OCI-LY1 (cell line): ENCODE data around the gene ARL6IP5.

Experiments
- H2AFZ ChIP-seq: fragments of 200-600 bp; sonication (generic), shearing (Covaris generic); 2 replicates; pipeline ENCODE4 v1.6.0; 2014; ENCODE audit warnings: antibody characterized with exemption, mild to moderate bottlenecking, low read length
- H3F3A ChIP-seq: fragments of 200-600 bp; sonication (generic), shearing (Covaris generic); 2 replicates; pipeline ENCODE4 v1.6.0; 2014; ENCODE audit warnings: mild to moderate bottlenecking, antibody characterized with exemption, low read length, moderate library complexity; ENCODE audit not compliant: insufficient read depth
- H3K27ac ChIP-seq: fragments of 200-600 bp; sonication (generic); 2 replicates; pipeline ENCODE4 v1.5.1; 2014; ENCODE audit warnings: low read length, mixed run types, mild to moderate bottlenecking, low read depth; ENCODE audit not compliant: poor library complexity, severe bottlenecking
- H3K27me3 ChIP-seq: fragments of 200-600 bp; sonication (generic); 2 replicates; pipeline ENCODE4 v1.6.0; 2014; ENCODE audit warnings: antibody characterized with exemption, mild to moderate bottlenecking, low read length, moderate library complexity; ENCODE audit not compliant: insufficient read depth
- H3K36me3 ChIP-seq: fragments of 200-600 bp; sonication (generic); 2 replicates; pipeline ENCODE4 v1.6.1; 2014; ENCODE audit warnings: mild to moderate bottlenecking, antibody characterized with exemption, low read length, moderate library complexity, mixed read lengths; ENCODE audit not compliant: insufficient read depth
- H3K4me1 ChIP-seq: fragments of 200-600 bp; sonication (generic); 2 replicates; pipeline ENCODE4 v1.5.1; 2014; ENCODE audit warnings: mild to moderate bottlenecking, low read length, moderate library complexity; ENCODE audit not compliant: insufficient read depth, severe bottlenecking
- H3K4me2 ChIP-seq: fragments of 200-600 bp; sonication (generic), shearing (Covaris generic); 2 replicates; pipeline ENCODE4 v1.6.1; 2014; ENCODE audit warnings: low read length
- H3K4me3 ChIP-seq: fragments of 200-600 bp; sonication (generic); 2 replicates; pipeline ENCODE4 v1.5.1; 2014; ENCODE audit warnings: low read length, low read depth, mild to moderate bottlenecking, mixed read lengths; ENCODE audit not compliant: poor library complexity, severe bottlenecking
- H3K79me2 ChIP-seq: fragments of 200-600 bp; shearing (Covaris generic); 2 replicates; pipeline ENCODE4 v1.6.1; 2016; ENCODE audit warnings: mixed run types, low read length, mixed read lengths; ENCODE audit not compliant: insufficient read depth
- H3K9ac ChIP-seq: fragments of 200-600 bp; sonication (generic), shearing (Covaris generic); 2 replicates; pipeline ENCODE4 v1.6.1; 2014; ENCODE audit warnings: mild to moderate bottlenecking, low read length, mixed read lengths
- H3K9me2 ChIP-seq: fragments of 200-600 bp; sonication (generic), shearing (Covaris generic); 2 replicates; pipeline ENCODE4 v1.6.1; 2014; ENCODE audit warnings: low read depth, mild to moderate bottlenecking, low read length, mixed read lengths
- H3K9me3 ChIP-seq: fragments of 200-600 bp; shearing (Covaris generic); 2 replicates; pipeline ENCODE4 v1.6.1; 2014; ENCODE audit warnings: low read length, mixed read lengths
- H4K20me1 ChIP-seq: fragments of 200-600 bp; sonication (generic), shearing (Covaris generic); 2 replicates; pipeline ENCODE4 v1.6.0; 2016; ENCODE audit warnings: mild to moderate bottlenecking, low read length; ENCODE audit not compliant: insufficient read depth
- CTCF ChIP-seq: fragments of 200-600 bp; sonication (generic), shearing (Covaris generic); IDR thresholded peaks from 2 replicates; pipeline ENCODE4 v1.5.1; 2017; ENCODE audit warnings: mild to moderate bottlenecking, antibody characterized with exemption, low read length, moderate library complexity, mixed read lengths
- EZH2 ChIP-seq: fragments of 200-600 bp; sonication (generic), shearing (Covaris generic); IDR thresholded peaks from 2 replicates; pipeline ENCODE4 v1.8.0; 2017; ENCODE audit warnings: borderline replicate concordance, mixed run types, mild to moderate bottlenecking, antibody characterized with exemption, low read length, moderate library complexity, mixed read lengths

ARL6IP5 gene

DNA sequence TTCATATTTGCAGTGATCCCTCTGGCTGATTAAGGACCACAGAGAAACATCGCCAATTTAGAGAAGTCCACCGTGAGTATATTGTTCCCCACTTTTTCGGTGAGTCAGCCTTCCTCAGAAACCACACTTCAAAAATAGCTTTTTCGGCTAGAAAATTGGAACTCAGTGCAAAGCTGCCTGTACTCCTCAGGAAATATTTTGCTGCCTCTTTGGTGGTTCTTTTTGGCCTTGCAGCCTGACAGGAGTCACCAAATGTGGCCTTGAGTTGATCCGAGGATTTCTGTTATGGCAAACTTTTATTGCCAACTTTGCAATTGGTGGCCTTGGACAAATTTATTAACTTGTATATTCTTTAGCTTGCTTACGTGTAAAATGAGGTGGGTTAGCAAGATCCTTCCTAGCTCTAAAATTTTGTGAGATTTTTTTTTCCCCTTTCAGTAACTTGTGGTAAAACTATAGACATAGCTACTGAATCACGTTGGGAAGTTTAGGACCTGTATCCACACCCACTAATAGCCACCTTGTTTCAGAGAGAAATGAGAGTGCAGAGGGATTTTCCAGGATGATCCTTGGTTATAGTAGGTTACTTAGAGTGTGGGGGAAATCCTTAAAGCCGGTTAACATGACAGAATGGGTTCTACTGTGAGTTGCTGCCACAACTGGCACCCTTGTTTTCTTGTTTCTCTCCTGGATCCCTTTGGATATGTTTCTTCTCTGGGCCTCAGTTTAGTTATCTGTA is 9.9 kb downstream of the ARL6IP5 start:
- Histone ChIP-seq H3F3A (no peaks in the 10 kb centered on the region), H3K36me3 (no peaks in the 10 kb centered on the region), H2AFZ (no peak overlapping the region), H3K9ac (no peak overlapping the region), H3K27ac (no peak overlapping the region), H3K4me2 (no peak overlapping the region), H4K20me1 (no peaks in the 10 kb centered on the region), H3K4me1 (peaks cover 26% of the 10 kb centered on the region), H3K4me3 (no peak overlapping the region), H3K9me2 (no peaks in the 10 kb centered on the region), H3K9me3 (no peaks in the 10 kb centered on the region), H3K79me2 (no peaks in the 10 kb centered on the region), H3K27me3 (no peaks in the 10 kb centered on the region)
- no peak for TF ChIP-seq EZH2
- no peak for TF ChIP-seq CTCF

DNA sequence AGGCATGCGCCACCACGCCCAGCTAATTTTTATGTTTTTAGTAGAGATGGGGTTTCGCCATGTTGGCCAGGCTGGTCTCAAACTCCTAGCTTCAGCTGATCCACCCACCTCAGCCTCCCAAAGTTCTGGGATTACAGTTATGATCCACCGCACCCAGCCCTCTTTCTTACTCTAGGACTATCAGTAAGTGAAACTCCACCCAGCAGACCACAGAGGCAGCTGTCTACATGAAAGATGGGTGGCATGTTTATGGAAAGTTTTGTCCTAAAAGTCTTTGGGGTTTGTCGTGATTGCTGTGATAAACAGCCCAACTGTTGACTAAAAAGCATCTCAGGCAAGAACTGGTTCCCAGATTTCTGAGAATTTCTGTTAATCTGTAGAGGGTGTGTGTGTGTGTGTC is 10.9 kb downstream of the ARL6IP5 start:
- no peaks in the 10 kb centered on the region for H3K36me3 ChIP-seq
- no peak overlapping the region for H3K9ac ChIP-seq
- H3K4me3 ChIP-seq: no peak overlapping the region
- no peak overlapping the region for H2AFZ ChIP-seq
- no peaks in the 10 kb centered on the region for H3K27me3 ChIP-seq
- peaks cover 23% of the 10 kb centered on the region for H3K4me1 ChIP-seq
- TF ChIP-seq EZH2 (no peak), CTCF (no peak)
- H3K9me3 ChIP-seq: no peaks in the 10 kb centered on the region
- H3K4me2 ChIP-seq: no peak overlapping the region
- H3K9me2 ChIP-seq: no peaks in the 10 kb centered on the region
- H3K79me2 ChIP-seq: no peaks in the 10 kb centered on the region
- no peak overlapping the region for H3K27ac ChIP-seq
- H3F3A ChIP-seq: no peaks in the 10 kb centered on the region
- no peaks in the 10 kb centered on the region for H4K20me1 ChIP-seq

DNA sequence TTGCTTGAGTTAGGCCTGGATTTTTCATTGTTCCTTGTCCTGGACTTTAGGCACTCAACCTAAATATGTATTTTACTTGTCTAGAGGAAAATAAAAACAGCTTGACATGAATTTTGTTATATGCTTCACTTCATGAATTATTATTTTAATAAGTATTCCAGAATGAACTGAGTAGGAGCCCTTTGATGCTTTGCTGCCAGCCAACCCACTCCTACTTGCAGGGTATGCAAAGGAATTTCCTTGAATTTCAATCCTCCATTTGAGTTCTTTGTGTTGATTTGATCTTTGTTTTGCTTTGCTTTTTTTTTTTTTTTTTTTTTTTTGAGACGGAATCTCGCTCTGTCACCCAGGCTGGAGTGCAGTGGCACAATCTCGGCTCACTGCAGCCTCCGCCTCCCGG is 11.6 kb downstream of the ARL6IP5 start:
- Histone ChIP-seq H3K79me2 (no peaks in the 10 kb centered on the region), H3F3A (no peaks in the 10 kb centered on the region), H3K27ac (no peak overlapping the region), H3K4me3 (no peak overlapping the region), H3K9ac (no peak overlapping the region), H3K9me2 (no peaks in the 10 kb centered on the region), H3K4me2 (no peak overlapping the region), H3K9me3 (no peaks in the 10 kb centered on the region), H4K20me1 (no peaks in the 10 kb centered on the region), H2AFZ (no peak overlapping the region), H3K36me3 (no peaks in the 10 kb centered on the region), H3K27me3 (no peaks in the 10 kb centered on the region), H3K4me1 (peaks cover 17% of the 10 kb centered on the region)
- TF ChIP-seq CTCF (no peak), EZH2 (no peak)
